ENCODE measurements around the gene MYB.

Gene MYB

GRCh38 chr6:135250751-135251497, 69.8 kb downstream of the MYB start:
- no peak for TF ChIP-seq CTCF (IDR thresholded peaks at IDR 0.05; ENCODE audit: low read depth, low read length, missing control alignments)
- in situ Hi-C loops (cut with HindIII; ENCODE audit: low sequenced_read_pairs): no loop called here
- no peak overlapping the region for H3K4me3 ChIP-seq (ENCODE audit: low read depth, low read length)
- no peak for DNase-seq (ENCODE audit: low read depth)

GRCh38 chr6:135251498-135252441, 70.7 kb downstream of the MYB start:
- no peak for DNase-seq (ENCODE audit: low read depth)
- in situ Hi-C loops (cut with HindIII; ENCODE audit: low sequenced_read_pairs): no loop called here
- no peak for TF ChIP-seq CTCF (IDR thresholded peaks at IDR 0.05; ENCODE audit: low read depth, low read length, missing control alignments)
- H3K4me3 ChIP-seq (ENCODE audit: low read depth, low read length): no peak overlapping the region

GRCh38 chr6:135254471-135254870, 73.4 kb downstream of the MYB start:
- in situ Hi-C loops (cut with HindIII; ENCODE audit: low sequenced_read_pairs): no loop called here
- no peak for DNase-seq (ENCODE audit: low read depth)
- no peak for TF ChIP-seq CTCF (IDR thresholded peaks at IDR 0.05; ENCODE audit: low read depth, low read length, missing control alignments)
- no peak overlapping the region for H3K4me3 ChIP-seq (ENCODE audit: low read depth, low read length)

GRCh38 chr6:135256866-135257265, 75.8 kb downstream of the MYB start:
- no peak for DNase-seq (ENCODE audit: low read depth)
- no peak for TF ChIP-seq CTCF (IDR thresholded peaks at IDR 0.05; ENCODE audit: low read depth, low read length, missing control alignments)
- in situ Hi-C loops (cut with HindIII; ENCODE audit: low sequenced_read_pairs): no loop called here
- H3K4me3 ChIP-seq (ENCODE audit: low read depth, low read length): no peak overlapping the region

GRCh38 chr6:135257631-135258405, 76.7 kb downstream of the MYB start:
- TF ChIP-seq CTCF (IDR thresholded peaks at IDR 0.05; ENCODE audit: low read depth, low read length, missing control alignments): no peak
- in situ Hi-C loops (cut with HindIII; ENCODE audit: low sequenced_read_pairs): no loop called here
- no peak overlapping the region for H3K4me3 ChIP-seq (ENCODE audit: low read depth, low read length)
- DNase-seq (ENCODE audit: low read depth): no peak

- no peak overlapping the region for H3K4me3 ChIP-seq (ENCODE audit: low read depth, low read length)
- in situ Hi-C loops (cut with HindIII; ENCODE audit: low sequenced_read_pairs): no loop called here
- no peak for TF ChIP-seq CTCF (IDR thresholded peaks at IDR 0.05; ENCODE audit: low read depth, low read length, missing control alignments)
- no peak for DNase-seq (ENCODE audit: low read depth)
These were observed 77.9 kb downstream of the MYB start for GRCh38 chr6:135258970-135259369.
